Activated CD4-positive, alpha-beta memory T cell treated with anti-CD3 and anti-CD28 coated beads for 36 hours (primary cell): ENCODE data around the gene STEAP3. TPM values are rescaled to one million over a fixed set of nuclear protein-coding genes. Genes with fewer than 3 reads are reported as not detected.

Experiments
- CTCF ChIA-PET: fragments of 350-600 bp; sonication (Branson Sonifier 250); formaldehyde crosslinking; loops from one replicate; lab custom pipeline; 2021; ENCODE audit warnings: antibody characterized with exemption, inconsistent platforms; lab: Charles Lee
- POLR2A ChIA-PET: fragments of 350-600 bp; sonication (Branson Sonifier 250); formaldehyde crosslinking; loops from one replicate; lab custom pipeline; 2021; ENCODE audit warnings: antibody characterized with exemption; lab: Charles Lee
- DNase-seq: peaks from one replicate; pipeline ENCODE4 v3.0.0-alpha.2; 2020
- H3K27ac Mint-ChIP-seq: one replicate; pipeline ENCODE4 v1.8.0; 2021; ENCODE audit warnings: mixed read lengths
- H3K27me3 Mint-ChIP-seq: one replicate; pipeline ENCODE4 v1.8.0; 2021; ENCODE audit warnings: mixed read lengths
- H3K36me3 Mint-ChIP-seq: one replicate; pipeline ENCODE4 v1.8.0; 2021; ENCODE audit warnings: mixed read lengths
- H3K4me1 Mint-ChIP-seq: one replicate; pipeline ENCODE4 v1.8.0; 2021; ENCODE audit warnings: low read depth, mixed read lengths
- H3K4me3 Mint-ChIP-seq: one replicate; pipeline ENCODE4 v1.8.0; 2021; ENCODE audit warnings: mild to moderate bottlenecking, mixed read lengths
- H3K9me3 Mint-ChIP-seq: one replicate; pipeline ENCODE4 v1.8.0; 2021; ENCODE audit warnings: mixed read lengths
- intact Hi-C: fragments of 100-400 bp; cut with micrococcal nuclease; formaldehyde crosslinking; loops from one replicate; pipeline ENCODE4 v1.15.1; 2023
- total RNA-seq, 2 experiments: library from RNA; stranded (reverse); gene quantifications; one replicate each; pipeline ENCODE4 v1.2.3, GENCODE V29; 2021

STEAP3 gene
- total RNA-seq, 2 experiments from 2014 or later: 0.12 to 0.17 TPM

DNA sequence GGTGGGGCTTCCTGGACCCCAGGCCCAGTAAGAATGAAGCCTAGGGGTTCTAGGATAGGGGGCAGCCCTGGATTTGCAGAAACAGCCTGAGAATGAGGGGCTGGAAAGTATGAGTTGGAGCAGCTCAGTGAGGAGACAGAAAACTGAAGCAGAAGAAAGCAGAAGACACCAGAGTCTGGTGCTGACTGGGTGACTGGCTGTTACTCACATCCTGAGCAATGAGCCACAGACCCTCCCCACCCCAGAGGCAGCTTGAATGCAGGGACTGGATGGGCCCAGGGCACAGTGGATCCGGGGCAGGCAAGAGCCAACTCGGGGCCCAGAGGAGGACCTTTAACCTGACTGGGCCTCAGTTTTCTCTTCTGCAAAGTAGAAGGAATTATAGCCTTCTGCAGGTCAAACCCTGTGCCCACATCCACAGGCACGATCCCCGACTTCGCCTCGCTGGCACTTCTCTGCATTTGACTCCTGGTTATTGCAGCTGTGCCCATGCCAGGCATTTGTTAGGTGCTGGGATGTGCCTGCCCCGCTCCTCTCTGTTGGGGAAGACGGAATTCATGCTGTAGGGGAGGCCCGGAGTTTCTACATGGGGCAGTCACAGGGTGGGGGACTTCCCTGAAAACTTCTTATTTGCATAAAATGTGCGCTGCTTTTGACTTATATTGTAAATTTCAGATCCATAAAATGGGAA lies 8.5 kb downstream of the STEAP3 start:
- POLR2A ChIA-PET: no interaction called here
- intact Hi-C loops: loop anchor here (5.0 kb wide), 1 partner anchor 135 kb away; the partner anchor contains the start of genes C2orf76 and DBI
- no peaks in the 10 kb centered on the region for H3K27me3 Mint-ChIP-seq
- peak; percentile 22 for DNase-seq
- no peak overlapping the region for H3K4me3 Mint-ChIP-seq
- no peak overlapping the region for H3K27ac Mint-ChIP-seq
- no peaks in the 10 kb centered on the region for H3K9me3 Mint-ChIP-seq
- no peaks in the 10 kb centered on the region for H3K4me1 Mint-ChIP-seq
- CTCF ChIA-PET: no interaction called here
- H3K36me3 Mint-ChIP-seq: no peaks in the 10 kb centered on the region

DNA sequence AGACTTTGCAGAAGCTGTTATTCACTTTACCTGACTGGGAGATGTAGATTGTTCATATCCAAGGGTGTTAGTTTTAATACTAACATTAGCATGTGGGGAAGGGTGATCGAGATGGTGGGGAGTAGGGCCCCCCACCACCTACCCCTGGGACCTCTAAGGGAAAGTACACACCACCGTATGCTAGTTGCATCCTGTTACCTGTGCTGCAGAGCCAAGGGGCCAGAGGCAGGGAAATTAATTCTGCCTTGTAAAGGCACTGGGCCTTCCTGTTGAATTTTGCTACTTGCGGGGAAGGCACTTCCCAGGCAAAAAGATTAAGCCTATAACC lies 9.0 kb downstream of the STEAP3 start:
- H3K4me1 Mint-ChIP-seq: no peaks in the 10 kb centered on the region
- H3K4me3 Mint-ChIP-seq: no peak overlapping the region
- intact Hi-C loops: loop anchor here (5.0 kb wide), 1 partner anchor 135 kb away; the partner anchor contains the start of genes C2orf76 and DBI
- H3K27ac Mint-ChIP-seq: no peak overlapping the region
- POLR2A ChIA-PET: no interaction called here
- DNase-seq: no peak
- H3K36me3 Mint-ChIP-seq: no peaks in the 10 kb centered on the region
- H3K9me3 Mint-ChIP-seq: no peaks in the 10 kb centered on the region
- CTCF ChIA-PET: no interaction called here
- no peaks in the 10 kb centered on the region for H3K27me3 Mint-ChIP-seq

DNA sequence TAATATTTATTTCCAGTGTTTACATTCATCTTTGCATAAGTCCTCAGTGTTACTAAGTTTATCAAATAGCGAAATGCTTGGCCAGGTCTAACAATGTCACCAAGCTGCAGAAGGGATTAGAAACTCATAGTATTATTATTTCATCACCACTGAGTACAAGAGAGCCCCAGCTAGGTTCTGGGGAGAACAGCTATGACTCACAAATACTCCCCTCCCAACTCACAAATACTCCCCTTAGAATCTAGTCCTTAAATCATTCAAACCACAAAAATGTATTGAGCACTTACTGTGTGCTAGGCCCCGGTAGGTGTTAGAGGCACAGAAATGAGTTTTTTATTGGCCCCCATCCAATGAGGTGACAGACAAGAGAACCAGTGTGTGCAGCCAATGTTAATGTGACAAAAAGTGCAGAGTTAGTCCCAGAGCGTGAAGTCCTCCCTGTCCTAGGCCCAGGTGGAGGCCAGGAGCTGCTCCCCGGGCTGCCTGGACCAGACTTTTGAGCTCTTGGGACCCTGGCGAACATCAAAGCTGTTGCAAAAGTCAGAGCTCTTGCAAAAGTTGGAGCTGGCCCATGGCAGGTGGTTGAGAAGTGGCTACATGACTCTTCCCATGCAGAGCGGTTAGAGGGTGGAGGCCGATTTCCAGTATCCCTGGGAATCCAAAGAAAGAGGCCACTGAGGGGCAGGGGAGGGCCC lies 9.8 kb downstream of the STEAP3 start:
- intact Hi-C loops: loop anchor here (5.0 kb wide), 1 partner anchor 134 kb away; the partner anchor contains the start of genes C2orf76 and DBI
- no peak for DNase-seq
- H3K27me3 Mint-ChIP-seq: no peaks in the 10 kb centered on the region
- H3K4me3 Mint-ChIP-seq: no peak overlapping the region
- CTCF ChIA-PET: interaction anchor here (1.4 to 1.7 kb wide), 2 partner anchors 33 to 243 kb away, joined by 3 to 5 read pairs; no protein-coding TSS in a partner anchor
- H3K4me1 Mint-ChIP-seq: no peaks in the 10 kb centered on the region
- no peaks in the 10 kb centered on the region for H3K36me3 Mint-ChIP-seq
- H3K27ac Mint-ChIP-seq: no peak overlapping the region
- no peaks in the 10 kb centered on the region for H3K9me3 Mint-ChIP-seq
- POLR2A ChIA-PET: no interaction called here

DNA sequence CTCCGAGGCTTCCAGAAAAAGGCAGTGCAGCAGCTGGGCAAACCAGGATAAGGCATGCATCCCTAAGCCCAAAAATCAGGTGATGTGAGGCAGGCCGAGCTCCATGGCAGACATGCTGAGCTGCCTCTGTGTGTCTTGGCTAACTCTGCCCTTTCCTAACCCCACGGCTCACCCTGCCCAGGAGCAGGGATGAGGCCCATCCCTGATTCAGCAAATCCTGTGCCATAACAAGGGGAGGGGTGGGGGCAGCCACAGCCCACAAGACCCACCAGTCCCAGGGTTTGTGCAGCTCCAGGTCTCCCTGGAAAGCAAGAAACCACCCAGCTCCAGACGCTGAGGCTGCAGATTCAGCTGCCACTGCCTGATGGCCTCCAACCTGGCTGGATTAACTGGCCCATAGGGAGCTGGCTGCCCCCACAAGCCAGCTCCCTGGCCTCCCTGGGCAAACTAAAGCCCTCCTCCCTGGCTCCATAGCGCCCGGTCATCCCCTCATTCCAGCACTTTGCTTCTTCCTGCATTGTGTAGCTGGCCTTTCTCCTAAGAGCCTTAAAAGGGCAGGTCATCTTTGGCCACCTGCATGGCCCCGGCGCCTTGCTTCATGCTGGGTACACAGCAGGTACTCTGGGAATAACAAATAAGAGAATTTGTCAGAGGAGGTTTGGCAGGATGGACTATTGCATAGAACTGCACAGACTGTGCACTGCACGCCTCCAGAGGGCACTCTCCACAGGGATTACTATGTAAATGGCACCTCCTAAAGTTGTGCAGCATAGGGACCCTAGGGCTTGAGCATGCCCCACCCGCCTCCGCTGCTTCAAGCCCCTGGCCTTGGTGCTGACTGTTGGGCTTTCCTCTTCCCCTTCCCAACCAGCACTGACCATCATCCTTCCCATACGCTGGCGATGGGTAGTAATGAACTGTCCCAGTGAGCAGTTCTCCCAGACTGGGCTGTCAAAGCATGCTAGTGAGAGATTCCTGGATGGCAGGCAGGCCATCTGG lies 10.7 kb downstream of the STEAP3 start:
- Mint-ChIP-seq H3K27ac (no peak overlapping the region), H3K4me3 (no peak overlapping the region), H3K36me3 (no peaks in the 10 kb centered on the region), H3K27me3 (no peaks in the 10 kb centered on the region), H3K4me1 (no peaks in the 10 kb centered on the region), H3K9me3 (no peaks in the 10 kb centered on the region)
- ChIA-PET POLR2A (no interaction called here), CTCF (interaction anchor here (1.4 to 1.7 kb wide), 2 partner anchors 32 to 242 kb away, joined by 3 to 5 read pairs; no protein-coding TSS in a partner anchor)
- intact Hi-C loops: loop anchor here (5.0 kb wide), 1 partner anchor 133 kb away; the partner anchor contains the start of genes C2orf76 and DBI
- no peak for DNase-seq

- H3K4me1 Mint-ChIP-seq: no peaks in the 10 kb centered on the region
- no peak overlapping the region for H3K4me3 Mint-ChIP-seq
- no peak overlapping the region for H3K27ac Mint-ChIP-seq
- intact Hi-C loops: no loop called here
- H3K27me3 Mint-ChIP-seq: no peaks in the 10 kb centered on the region
- ChIA-PET POLR2A (no interaction called here), CTCF (interaction anchor here (1.3 kb wide), 1 partner anchor 28 kb away, joined by 4 read pairs; no protein-coding TSS in a partner anchor)
- DNase-seq: no peak
- no peaks in the 10 kb centered on the region for H3K9me3 Mint-ChIP-seq
- no peaks in the 10 kb centered on the region for H3K36me3 Mint-ChIP-seq
These were observed 13.2 kb downstream of the STEAP3 start for GRCh38 chr2:119236796-119237195.

GRCh38 chr2:119240311-119241204 lies 16.9 kb downstream of the STEAP3 start:
- Mint-ChIP-seq H3K27ac (no peak overlapping the region), H3K4me3 (no peak overlapping the region), H3K36me3 (no peaks in the 10 kb centered on the region), H3K27me3 (no peaks in the 10 kb centered on the region), H3K4me1 (no peaks in the 10 kb centered on the region), H3K9me3 (no peaks in the 10 kb centered on the region)
- CTCF ChIA-PET: no interaction called here
- no peak for DNase-seq
- POLR2A ChIA-PET: no interaction called here
- intact Hi-C loops: no loop called here

DNA sequence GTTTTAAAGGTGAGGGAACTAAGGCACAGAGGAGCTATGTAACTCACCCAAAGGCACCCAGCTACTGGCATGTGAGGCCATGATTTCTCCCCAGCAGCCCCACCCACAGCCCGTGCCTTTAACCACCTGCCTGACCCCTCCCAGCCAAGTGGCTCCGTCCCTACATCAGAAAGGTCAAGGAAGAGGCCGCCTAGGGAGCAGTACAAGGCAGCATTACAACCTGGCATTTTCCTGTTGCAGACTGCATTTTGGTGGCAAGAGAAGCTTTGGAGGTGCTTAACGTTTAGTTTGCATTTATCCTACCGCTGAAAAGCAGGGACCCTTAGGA lies 17.5 kb downstream of the STEAP3 start:
- no peak overlapping the region for H3K27ac Mint-ChIP-seq
- H3K9me3 Mint-ChIP-seq: no peaks in the 10 kb centered on the region
- no peak overlapping the region for H3K4me3 Mint-ChIP-seq
- no peaks in the 10 kb centered on the region for H3K36me3 Mint-ChIP-seq
- ChIA-PET POLR2A (no interaction called here), CTCF (no interaction called here)
- no peak for DNase-seq
- no peaks in the 10 kb centered on the region for H3K27me3 Mint-ChIP-seq
- intact Hi-C loops: no loop called here
- H3K4me1 Mint-ChIP-seq: no peaks in the 10 kb centered on the region

GRCh38 chr2:119242276-119243119 lies 18.9 kb downstream of the STEAP3 start:
- intact Hi-C loops: no loop called here
- Mint-ChIP-seq H3K4me1 (no peaks in the 10 kb centered on the region), H3K36me3 (no peaks in the 10 kb centered on the region), H3K9me3 (no peaks in the 10 kb centered on the region), H3K27me3 (no peaks in the 10 kb centered on the region), H3K27ac (no peak overlapping the region), H3K4me3 (no peak overlapping the region)
- no peak for DNase-seq
- ChIA-PET POLR2A (no interaction called here), CTCF (no interaction called here)

- no peaks in the 10 kb centered on the region for H3K4me1 Mint-ChIP-seq
- intact Hi-C loops: no loop called here
- ChIA-PET POLR2A (no interaction called here), CTCF (no interaction called here)
- no peak overlapping the region for H3K4me3 Mint-ChIP-seq
- no peak for DNase-seq
- H3K27ac Mint-ChIP-seq: no peak overlapping the region
- H3K27me3 Mint-ChIP-seq: no peaks in the 10 kb centered on the region
- no peaks in the 10 kb centered on the region for H3K9me3 Mint-ChIP-seq
- H3K36me3 Mint-ChIP-seq: no peaks in the 10 kb centered on the region
These were observed 20.0 kb downstream of the STEAP3 start for GRCh38 chr2:119243621-119244020.

GRCh38 chr2:119245076-119245840 lies 21.6 kb downstream of the STEAP3 start:
- ChIA-PET POLR2A (no interaction called here), CTCF (no interaction called here)
- no peaks in the 10 kb centered on the region for H3K36me3 Mint-ChIP-seq
- no peak for DNase-seq
- H3K27ac Mint-ChIP-seq: no peak overlapping the region
- no peaks in the 10 kb centered on the region for H3K9me3 Mint-ChIP-seq
- H3K4me1 Mint-ChIP-seq: no peaks in the 10 kb centered on the region
- H3K27me3 Mint-ChIP-seq: no peaks in the 10 kb centered on the region
- intact Hi-C loops: no loop called here
- no peak overlapping the region for H3K4me3 Mint-ChIP-seq
